Measurements from ENCODE around the gene ROM1. TPM values are rescaled to one million over a fixed set of nuclear protein-coding genes. Genes with fewer than 3 reads are reported as not detected.
A peak's percentile ranks its signal among the peaks of the same experiment; 100 is the strongest.

Gene ROM1
- total RNA-seq, 1 experiment from 2014 or later = 2.7 TPM

DNA sequence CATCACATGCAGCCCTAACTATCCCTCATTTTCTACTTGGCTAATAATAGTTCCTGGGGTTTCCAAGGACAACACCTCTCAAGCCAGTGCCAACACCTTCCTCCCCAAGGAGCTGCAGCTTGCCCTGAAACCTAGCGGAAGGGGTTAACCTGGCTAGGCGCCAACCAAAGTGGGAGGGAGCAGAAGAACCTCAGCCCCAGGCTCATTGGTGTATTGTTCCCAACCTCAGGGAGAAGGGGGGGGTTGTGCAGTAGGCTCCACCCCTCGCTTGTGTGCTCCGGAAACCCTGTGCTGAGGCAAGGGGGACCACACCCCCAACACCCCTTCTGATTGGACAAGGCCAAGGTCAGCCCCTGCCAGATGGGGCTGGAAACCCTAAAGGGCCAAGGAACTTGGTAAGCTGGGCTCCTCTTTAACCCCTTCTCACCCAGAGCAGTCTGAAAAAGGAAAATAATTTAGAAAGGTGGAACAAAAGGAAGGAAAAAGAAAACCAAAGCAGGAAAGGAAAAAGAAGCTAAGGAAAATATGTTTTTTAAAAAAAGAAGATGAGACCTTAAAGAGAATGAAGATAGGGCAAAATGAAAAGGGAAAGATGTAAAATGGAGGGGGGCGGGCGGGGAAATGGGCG lies 13.9 kb upstream of the ROM1 start:
- Histone ChIP-seq H3K27me3 (ENCODE audit: control insufficient read depth, insufficient read depth, low read length) (no peaks in the 10 kb centered on the region), H3K4me1 (ENCODE audit: control insufficient read depth, insufficient read depth, low read length) (peaks cover 19% of the 10 kb centered on the region), H3K27ac (ENCODE audit: low read length) (peak overlapping the region; percentile 62), H3K9me3 (ENCODE audit: control insufficient read depth, insufficient read depth, low read depth, low read length) (no peaks in the 10 kb centered on the region), H3K36me3 (ENCODE audit: control insufficient read depth, insufficient read depth, low read length) (peaks cover 33% of the 10 kb centered on the region), H3K4me3 (ENCODE audit: low read depth in 2 of 2, low read length in 2 of 2) (peak overlapping the region; percentile 39 to 70)
- no TSS peak for BruUV-seq (replicated peaks)
- ATAC-seq (peak; percentile 54), DNase-seq (ENCODE audit: low read depth, low spot score) (no peak)
- in situ Hi-C loops (cut with HindIII; ENCODE audit: low pct_unique_long_range_greater_than_20kb, low sequenced_read_pairs) = no loop called here
- ChIA-PET POLR2A (interaction anchor here (0.7 kb wide), 2 partner anchors 46 to 103 kb away, joined by 3 to 7 read pairs; no protein-coding TSS in a partner anchor), CTCF (no interaction called here)
- intact Hi-C loops (cut with micrococcal nuclease; ENCODE audit: unreplicated experiment) = no loop called here
- no peak for TF ChIP-seq REST (IDR thresholded peaks at IDR 0.05; ENCODE audit: insufficient read depth in 1 of 2, low read depth in 2 of 2, low read length in 1 of 2)
- TF ChIP-seq CTCF (IDR thresholded peaks at IDR 0.05) = no peak
- TF ChIP-seq TCF7L2 (IDR thresholded peaks at IDR 0.05; ENCODE audit: low read depth, low read length) = no peak
- TF ChIP-seq SIN3A (IDR thresholded peaks at IDR 0.05; ENCODE audit: borderline replicate concordance, insufficient read depth, low read depth, low read length) = no peak
- TF ChIP-seq POLR2AphosphoS5 (IDR thresholded peaks at IDR 0.05; ENCODE audit: low read depth, low read length) = no peak

- Histone ChIP-seq H3K4me1 (ENCODE audit: control insufficient read depth, insufficient read depth, low read length) (peaks cover 21% of the 10 kb centered on the region), H3K9me3 (ENCODE audit: control insufficient read depth, insufficient read depth, low read depth, low read length) (no peaks in the 10 kb centered on the region), H3K36me3 (ENCODE audit: control insufficient read depth, insufficient read depth, low read length) (peaks cover 27% of the 10 kb centered on the region), H3K4me3 (ENCODE audit: low read depth in 2 of 2, low read length in 2 of 2) (peak overlapping the region; percentile 70 to 76), H3K27me3 (ENCODE audit: control insufficient read depth, insufficient read depth, low read length) (no peaks in the 10 kb centered on the region), H3K27ac (ENCODE audit: low read length) (peak overlapping the region; percentile 98)
- ChIA-PET CTCF (no interaction called here), POLR2A (interaction anchor here (0.5 to 0.7 kb wide), 4 partner anchors 9 to 189 kb away, joined by 3 to 8 read pairs (median 4); partner anchors contain the start of gene B3GAT3)
- ATAC-seq = no peak
- TSS peak; percentile 67 for BruUV-seq (replicated peaks)
- no peak for DNase-seq (ENCODE audit: low read depth, low spot score)
- TF ChIP-seq POLR2AphosphoS5 (IDR thresholded peaks at IDR 0.05; ENCODE audit: low read depth, low read length) (no peak), CTCF (IDR thresholded peaks at IDR 0.05) (no peak), REST (IDR thresholded peaks at IDR 0.05; ENCODE audit: insufficient read depth in 1 of 2, low read depth in 2 of 2, low read length in 1 of 2) (no peak), SIN3A (IDR thresholded peaks at IDR 0.05; ENCODE audit: borderline replicate concordance, insufficient read depth, low read depth, low read length) (no peak), TCF7L2 (IDR thresholded peaks at IDR 0.05; ENCODE audit: low read depth, low read length) (no peak)
- intact Hi-C loops (cut with micrococcal nuclease; ENCODE audit: unreplicated experiment) = no loop called here
- in situ Hi-C loops (cut with HindIII; ENCODE audit: low pct_unique_long_range_greater_than_20kb, low sequenced_read_pairs) = no loop called here
Observed at GRCh38 chr11:62599901-62600300, 13.2 kb upstream of the ROM1 start.

Data from Panc1 (cell line).